ENCODE results near the gene SNX30. TPM values are rescaled to one million over a fixed set of nuclear protein-coding genes. Genes with fewer than 3 reads are reported as not detected.

The SNX30 gene
- total and polyA plus RNA-seq, 7 donors = 6.4 to 16.4 (median 8.9) TPM

GRCh38 chr9:112731971-112732370, 18.6 kb upstream of the SNX30 start:
- WGBS, 2 donors = 13 to 57% methylated on average over 7 of the region's 7 CpGs
- no peak for TF ChIP-seq POLR2A (IDR thresholded peaks at IDR 0.05)
- no peak for TF ChIP-seq CTCF (IDR thresholded peaks at IDR 0.05)
- no peak for TF ChIP-seq POLR2AphosphoS5 (IDR thresholded peaks at IDR 0.05)
- TF ChIP-seq EP300 (IDR thresholded peaks at IDR 0.05) = no peak
- no peaks in the 10 kb centered on the region for H3K9me3 ChIP-seq
- H3K36me3 ChIP-seq = no peaks in the 10 kb centered on the region
- no peak for DNase-seq
- no peak overlapping the region for H3K27ac ChIP-seq
- intact Hi-C loops (cut with DNase I) = no loop called here
- H3K4me1 ChIP-seq = no peaks in the 10 kb centered on the region
- no peak overlapping the region for H3K4me3 ChIP-seq
- H3K27me3 ChIP-seq = no peaks in the 10 kb centered on the region

DNA sequence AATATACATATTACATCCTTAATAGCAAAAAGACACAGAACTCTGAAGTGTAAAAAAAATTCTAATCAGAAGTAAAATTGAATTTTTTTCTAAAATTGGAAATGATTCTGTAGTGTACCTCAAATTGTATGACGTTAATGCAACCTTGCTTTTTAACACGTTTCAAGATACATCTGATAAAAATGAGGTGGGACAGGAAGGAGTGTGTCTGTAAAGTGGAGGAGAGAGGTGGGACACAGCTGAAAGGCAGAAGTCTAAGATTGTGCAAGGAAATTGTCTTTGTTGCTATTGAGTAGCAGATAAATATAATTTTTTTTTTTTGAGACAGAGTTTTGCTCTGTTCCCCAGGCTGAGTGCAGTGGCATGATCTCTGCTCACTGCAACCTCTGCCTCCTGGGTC, 15.7 kb upstream of the SNX30 start:
- Histone ChIP-seq H3K4me1 (no peaks in the 10 kb centered on the region), H3K27ac (no peak overlapping the region), H3K9me3 (no peaks in the 10 kb centered on the region), H3K4me3 (no peak overlapping the region), H3K36me3 (no peaks in the 10 kb centered on the region), H3K27me3 (no peaks in the 10 kb centered on the region)
- WGBS, 2 donors = 72 to 74% methylated on average over 2 of the region's 2 CpGs
- DNase-seq = no peak
- no peak for TF ChIP-seq EP300 (IDR thresholded peaks at IDR 0.05)
- no peak for TF ChIP-seq POLR2A (IDR thresholded peaks at IDR 0.05)
- TF ChIP-seq CTCF (IDR thresholded peaks at IDR 0.05) = no peak
- intact Hi-C loops (cut with DNase I) = no loop called here

DNA sequence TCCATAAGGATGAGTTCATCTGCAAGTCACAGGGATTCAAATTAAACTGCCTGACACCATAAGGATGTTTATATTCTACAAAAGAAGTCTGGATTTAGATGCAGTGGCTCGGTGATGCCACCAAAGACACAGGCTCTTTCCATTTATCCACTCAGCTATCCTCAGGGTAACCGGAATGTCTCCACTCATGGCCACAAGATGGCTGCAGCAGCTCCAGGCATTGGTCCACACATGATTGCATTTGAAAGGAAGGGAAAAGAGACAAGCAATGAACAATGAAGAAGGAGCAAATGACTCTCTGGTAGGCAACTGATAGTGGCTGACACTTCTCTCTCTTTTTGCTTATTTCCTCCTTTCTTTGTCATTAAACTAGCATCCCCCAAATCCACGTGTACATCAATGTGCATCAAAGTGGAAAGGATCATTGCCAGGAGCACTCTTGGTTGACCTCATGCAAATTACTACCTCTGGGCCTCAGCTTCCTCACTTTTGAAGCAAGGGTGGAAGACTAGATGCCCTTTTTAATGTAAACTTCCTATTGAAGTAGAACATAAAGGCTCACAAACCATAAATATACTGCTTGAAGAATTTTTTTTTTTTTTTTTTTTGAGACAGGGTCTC, 7.2 kb upstream of the SNX30 start:
- intact Hi-C loops (cut with DNase I) = no loop called here
- WGBS, 2 donors = 84 to 88% methylated on average over 3 of the region's 3 CpGs
- DNase-seq = no peak
- no peak for TF ChIP-seq POLR2A (IDR thresholded peaks at IDR 0.05)
- TF ChIP-seq CTCF (IDR thresholded peaks at IDR 0.05) = no peak
- TF ChIP-seq EP300 (IDR thresholded peaks at IDR 0.05) = no peak
- no peak for TF ChIP-seq POLR2AphosphoS5 (IDR thresholded peaks at IDR 0.05)
- H3K36me3 ChIP-seq = no peaks in the 10 kb centered on the region
- no peak overlapping the region for H3K4me3 ChIP-seq
- no peaks in the 10 kb centered on the region for H3K4me1 ChIP-seq
- H3K27ac ChIP-seq = no peak overlapping the region
- H3K27me3 ChIP-seq = no peaks in the 10 kb centered on the region
- no peaks in the 10 kb centered on the region for H3K9me3 ChIP-seq

DNA sequence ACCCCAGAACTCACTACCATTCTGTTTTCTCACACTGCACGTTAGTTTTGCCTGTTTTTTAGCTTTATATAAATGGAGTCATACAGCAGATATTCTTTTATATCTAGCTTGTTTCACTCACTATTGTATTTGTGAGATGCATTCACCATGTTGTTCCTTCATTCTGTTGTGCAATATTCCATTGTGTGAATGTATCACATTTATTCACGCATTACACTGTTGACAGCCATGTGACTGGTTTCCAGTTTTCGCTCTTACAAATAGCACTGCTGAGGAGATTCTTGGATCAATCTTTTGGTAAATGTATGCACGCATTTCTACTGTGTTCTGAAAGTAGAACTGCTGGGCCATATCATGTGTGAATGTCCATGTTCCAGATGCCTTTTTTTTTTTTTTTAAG, 6.4 kb upstream of the SNX30 start:
- intact Hi-C loops (cut with DNase I) = no loop called here
- no peaks in the 10 kb centered on the region for H3K9me3 ChIP-seq
- H3K27ac ChIP-seq = no peak overlapping the region
- DNase-seq = no peak
- no peaks in the 10 kb centered on the region for H3K36me3 ChIP-seq
- WGBS, 2 donors = 84 to 86% methylated on average over 4 of the region's 4 CpGs
- no peaks in the 10 kb centered on the region for H3K4me1 ChIP-seq
- TF ChIP-seq POLR2A (IDR thresholded peaks at IDR 0.05) = no peak
- no peak for TF ChIP-seq CTCF (IDR thresholded peaks at IDR 0.05)
- no peak for TF ChIP-seq EP300 (IDR thresholded peaks at IDR 0.05)
- no peak for TF ChIP-seq POLR2AphosphoS5 (IDR thresholded peaks at IDR 0.05)
- no peaks in the 10 kb centered on the region for H3K27me3 ChIP-seq
- H3K4me3 ChIP-seq = no peak overlapping the region

GRCh38 chr9:112747094-112747493, 3.5 kb upstream of the SNX30 start:
- Histone ChIP-seq H3K36me3 (no peaks in the 10 kb centered on the region), H3K4me1 (peaks cover 0 to 17% (median 11%) of the 10 kb centered on the region in 4 donors), H3K4me3 (no peak overlapping the region), H3K9me3 (no peaks in the 10 kb centered on the region), H3K27me3 (no peaks in the 10 kb centered on the region), H3K27ac (peak overlapping the region in 3 of 4 donors; percentile 51 to 57 (median 54))
- intact Hi-C loops (cut with DNase I) = no loop called here
- no peak for TF ChIP-seq CTCF (IDR thresholded peaks at IDR 0.05)
- no peak for TF ChIP-seq POLR2A (IDR thresholded peaks at IDR 0.05)
- peak in 2 of 4 donors; percentile 47 to 56 for TF ChIP-seq EP300 (IDR thresholded peaks at IDR 0.05)
- TF ChIP-seq POLR2AphosphoS5 (IDR thresholded peaks at IDR 0.05) = peak in 3 of 4 donors; percentile 7 to 42 (median 14)
- no peak for DNase-seq
- 91% methylated on average over 7 of the region's 7 CpGs for WGBS, 2 donors

Measured in sigmoid colon (tissue), 7 donors.